ENCODE measurements around the gene ATP10B. TPM values are rescaled to one million over a fixed set of nuclear protein-coding genes. Genes with fewer than 3 reads are reported as not detected.

ATP10B gene
- total and polyA plus RNA-seq, 8 donors: 0.76 to 20.4 (median 4.6) TPM

GRCh38 chr5:160602744-160603143 is 249.3 kb downstream of the ATP10B start:
- no peaks in the 10 kb centered on the region for H3K4me1 ChIP-seq
- WGBS, 2 donors: 94 to 99% methylated on average over 4 of the region's 4 CpGs
- ATAC-seq (no peak), FAIRE-seq (no peak), DNase-seq (no peak)
- no peak overlapping the region for H3K4me3 ChIP-seq
- no peaks in the 10 kb centered on the region for H3K36me3 ChIP-seq
- TF ChIP-seq, protein P1, sequence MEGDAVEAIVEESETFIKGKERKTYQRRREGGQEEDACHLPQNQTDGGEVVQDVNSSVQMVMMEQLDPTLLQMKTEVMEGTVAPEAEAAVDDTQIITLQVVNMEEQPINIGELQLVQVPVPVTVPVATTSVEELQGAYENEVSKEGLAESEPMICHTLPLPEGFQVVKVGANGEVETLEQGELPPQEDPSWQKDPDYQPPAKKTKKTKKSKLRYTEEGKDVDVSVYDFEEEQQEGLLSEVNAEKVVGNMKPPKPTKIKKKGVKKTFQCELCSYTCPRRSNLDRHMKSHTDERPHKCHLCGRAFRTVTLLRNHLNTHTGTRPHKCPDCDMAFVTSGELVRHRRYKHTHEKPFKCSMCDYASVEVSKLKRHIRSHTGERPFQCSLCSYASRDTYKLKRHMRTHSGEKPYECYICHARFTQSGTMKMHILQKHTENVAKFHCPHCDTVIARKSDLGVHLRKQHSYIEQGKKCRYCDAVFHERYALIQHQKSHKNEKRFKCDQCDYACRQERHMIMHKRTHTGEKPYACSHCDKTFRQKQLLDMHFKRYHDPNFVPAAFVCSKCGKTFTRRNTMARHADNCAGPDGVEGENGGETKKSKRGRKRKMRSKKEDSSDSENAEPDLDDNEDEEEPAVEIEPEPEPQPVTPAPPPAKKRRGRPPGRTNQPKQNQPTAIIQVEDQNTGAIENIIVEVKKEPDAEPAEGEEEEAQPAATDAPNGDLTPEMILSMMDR (IDR thresholded peaks at IDR 0.05): no peak
- intact Hi-C loops (cut with DNase I): no loop called here
- H3K27ac ChIP-seq: no peak overlapping the region
- no peaks in the 10 kb centered on the region for H3K27me3 ChIP-seq
- no peaks in the 10 kb centered on the region for H3K9me3 ChIP-seq

DNA sequence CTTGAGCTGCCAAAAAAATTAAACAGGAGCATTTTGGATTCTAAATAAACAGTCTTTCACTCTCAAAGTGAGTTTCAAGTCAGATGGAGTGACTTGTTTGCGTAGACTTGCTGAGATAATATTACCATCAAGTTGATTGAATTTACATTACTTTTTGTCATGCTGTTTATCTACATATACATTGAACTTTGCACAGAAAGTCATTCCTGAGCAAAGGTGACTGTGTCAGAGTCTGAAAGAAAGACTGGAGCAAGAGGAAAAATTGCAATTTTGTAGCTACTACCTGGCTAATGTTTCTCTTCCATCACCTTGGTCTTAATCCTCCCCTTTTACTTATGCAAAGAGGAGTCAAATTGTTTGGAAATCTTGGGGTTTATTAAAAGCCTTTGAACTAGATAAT is 251.0 kb downstream of the ATP10B start:
- no peak for ATAC-seq
- H3K4me1 ChIP-seq: no peaks in the 10 kb centered on the region
- 85 to 98% methylated on average over 1 of the region's 1 CpG for WGBS, 2 donors
- no peak overlapping the region for H3K4me3 ChIP-seq
- no peak for DNase-seq
- TF ChIP-seq, protein P1 (IDR thresholded peaks at IDR 0.05): no peak
- no peaks in the 10 kb centered on the region for H3K9me3 ChIP-seq
- intact Hi-C loops (cut with DNase I): no loop called here
- no peak overlapping the region for H3K27ac ChIP-seq
- H3K36me3 ChIP-seq: no peaks in the 10 kb centered on the region
- H3K27me3 ChIP-seq: no peaks in the 10 kb centered on the region
- FAIRE-seq: no peak

GRCh38 chr5:160573318-160573717 is 278.7 kb downstream of the ATP10B start:
- DNase-seq: no peak
- FAIRE-seq: no peak
- TF ChIP-seq, protein P1 (IDR thresholded peaks at IDR 0.05): no peak
- no peak for ATAC-seq
- Histone ChIP-seq H3K4me1 (no peaks in the 10 kb centered on the region), H3K4me3 (no peak overlapping the region), H3K27ac (no peak overlapping the region), H3K27me3 (no peaks in the 10 kb centered on the region), H3K9me3 (no peaks in the 10 kb centered on the region), H3K36me3 (no peaks in the 10 kb centered on the region)
- WGBS, 2 donors: 97% methylated on average over 3 of the region's 3 CpGs
- intact Hi-C loops (cut with DNase I): no loop called here

DNA sequence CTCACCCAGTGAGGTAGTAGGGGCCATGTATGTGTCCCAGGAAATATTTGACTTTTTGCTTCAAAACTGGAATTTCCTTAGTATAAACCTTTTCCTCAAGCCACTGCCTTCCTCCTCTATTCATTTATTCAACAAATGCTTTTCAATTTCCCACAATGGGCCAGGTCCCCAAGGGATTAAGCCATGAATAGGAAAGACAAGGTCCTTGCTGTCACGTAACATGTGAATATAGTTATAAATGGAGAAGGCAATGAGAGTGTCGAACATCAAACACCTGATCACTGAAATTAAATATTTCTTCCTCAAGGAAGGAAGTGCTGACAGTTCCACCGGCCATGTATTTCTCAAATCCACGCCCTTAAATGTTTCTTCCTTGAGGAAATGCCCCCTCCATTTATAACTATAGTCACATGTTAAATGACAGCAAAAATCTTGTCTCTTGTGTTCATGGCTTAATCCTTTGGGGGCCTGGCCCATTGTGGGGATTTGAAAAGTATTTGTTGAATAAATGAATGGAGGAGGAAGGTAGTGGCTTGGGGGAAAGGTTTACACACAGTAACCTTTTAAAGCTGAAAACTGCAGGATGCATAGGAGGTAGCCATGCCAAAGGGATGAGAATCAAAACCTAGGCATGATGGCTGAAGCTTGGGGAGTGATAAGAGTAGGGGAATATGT is 284.8 kb downstream of the ATP10B start:
- no peak for FAIRE-seq
- Histone ChIP-seq H3K36me3 (no peaks in the 10 kb centered on the region), H3K4me3 (no peak overlapping the region), H3K27ac (no peak overlapping the region), H3K9me3 (no peaks in the 10 kb centered on the region), H3K27me3 (no peaks in the 10 kb centered on the region), H3K4me1 (no peaks in the 10 kb centered on the region)
- WGBS, 2 donors: 83 to 94% methylated on average over 4 of the region's 4 CpGs
- DNase-seq: no peak
- no peak for ATAC-seq
- TF ChIP-seq, protein P1 (IDR thresholded peaks at IDR 0.05): no peak
- intact Hi-C loops (cut with DNase I): no loop called here

GRCh38 chr5:160565376-160565775 is 286.6 kb downstream of the ATP10B start:
- H3K4me3 ChIP-seq: no peak overlapping the region
- no peaks in the 10 kb centered on the region for H3K36me3 ChIP-seq
- no peak for ATAC-seq
- no peak overlapping the region for H3K27ac ChIP-seq
- no peaks in the 10 kb centered on the region for H3K4me1 ChIP-seq
- TF ChIP-seq, protein P1 (IDR thresholded peaks at IDR 0.05): no peak
- no peak for FAIRE-seq
- no peak for DNase-seq
- H3K27me3 ChIP-seq: no peaks in the 10 kb centered on the region
- intact Hi-C loops (cut with DNase I): no loop called here
- no peaks in the 10 kb centered on the region for H3K9me3 ChIP-seq
- 81 to 92% methylated on average over 8 of the region's 8 CpGs for WGBS, 2 donors

Data from pancreas (tissue), 10 donors.